ENCODE results near the gene CDH13.

GRCh38 chr16:82954224-82954929, 327.6 kb downstream of the CDH13 start:
- TF ChIP-seq CTCF (IDR thresholded peaks at IDR 0.05) (no peak), ZFX (IDR thresholded peaks at IDR 0.05; ENCODE audit: borderline replicate concordance) (no peak)
